ENCODE results near the gene NCKAP1. TPM values are rescaled to one million over a fixed set of nuclear protein-coding genes. Genes with fewer than 3 reads are reported as not detected.
"Not testable (repeated sequence)": the region's sequence is repeated elsewhere in the genome, so short reads cannot be mapped to it uniquely, and the experiment has no call there.

NCKAP1 gene
- total RNA-seq, 2 donors from 2014 or later = 128 to 136 TPM

- no peak for TF ChIP-seq CTCF (conservative IDR thresholded peaks at IDR 0.05)
- Histone ChIP-seq H3K36me3 (ENCODE audit: control insufficient read depth, insufficient read depth, low read length) (peaks cover 75% of the 10 kb centered on the region), H3K27me3 (ENCODE audit: control insufficient read depth, insufficient read depth, low read length, poor library complexity, severe bottlenecking) (no peaks in the 10 kb centered on the region), H3K9me3 (ENCODE audit: control insufficient read depth, low read length) (peaks cover 23% of the 10 kb centered on the region), H3K9ac (ENCODE audit: extremely low read depth, low read length, poor library complexity, severe bottlenecking) (no peak overlapping the region), H3K4me1 (ENCODE audit: control insufficient read depth, insufficient read depth, low read length) (no peaks in the 10 kb centered on the region), H3K4me3 (ENCODE audit: low read length) (no peak overlapping the region), H3K27ac (ENCODE audit: low read depth, low read length) (no peak overlapping the region)
- Mint-ChIP-seq H3K4me1 (no peaks in the 10 kb centered on the region), H3K4me3 (no peak overlapping the region), H3K27ac (no peak overlapping the region), H3K9me3 (peaks cover 15% of the 10 kb centered on the region), H3K36me3 (ENCODE audit: low read depth) (peaks cover 72% of the 10 kb centered on the region), H3K27me3 (ENCODE audit: insufficient read depth) (no peaks in the 10 kb centered on the region)
- DNase-seq = no peak
- 98 to 100% methylated on average over 1 to 3 of the region's 3 CpGs for WGBS, 2 experiments (ENCODE audit: insufficient coverage in 1 of 2, insufficient read length in 1 of 2)
Observed at GRCh38 chr2:182971820-182972547, 66.3 kb downstream of the NCKAP1 start.

DNA sequence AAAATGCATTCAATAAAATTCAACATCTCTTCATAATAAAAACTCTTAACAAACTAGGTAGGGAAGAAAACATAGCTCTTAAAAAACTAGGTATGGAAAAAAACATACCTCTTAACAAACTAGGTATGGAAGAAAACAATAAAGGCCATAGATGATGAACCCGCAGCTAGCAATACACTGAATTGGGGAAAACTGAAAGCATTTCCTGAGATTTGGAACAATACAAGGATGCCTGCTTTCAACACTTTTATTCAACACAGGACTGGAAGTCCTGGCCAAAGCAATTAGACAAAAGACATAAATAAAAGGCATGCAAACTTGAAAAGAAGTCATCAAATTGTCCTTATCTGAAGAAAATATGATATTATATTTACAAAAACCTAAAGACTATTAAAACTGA is 67.8 kb downstream of the NCKAP1 start:
- H3K27me3 Mint-ChIP-seq (ENCODE audit: insufficient read depth) = no peaks in the 10 kb centered on the region
- no peak overlapping the region for H3K4me3 Mint-ChIP-seq
- H3K4me3 ChIP-seq (ENCODE audit: low read length) = no peak overlapping the region
- no peak for DNase-seq
- no peak overlapping the region for H3K27ac ChIP-seq (ENCODE audit: low read depth, low read length)
- H3K9ac ChIP-seq (ENCODE audit: extremely low read depth, low read length, poor library complexity, severe bottlenecking) = no peak overlapping the region
- no peak for TF ChIP-seq CTCF (conservative IDR thresholded peaks at IDR 0.05)
- H3K27me3 ChIP-seq (ENCODE audit: control insufficient read depth, insufficient read depth, low read length, poor library complexity, severe bottlenecking) = no peaks in the 10 kb centered on the region
- WGBS, 2 experiments (ENCODE audit: insufficient coverage in 1 of 2, insufficient read length in 1 of 2) = 93% methylated on average over 1 of the region's 1 CpG; no CpG with 5 or more reads in 1 of the 2 experiments
- peaks cover 82% of the 10 kb centered on the region for H3K36me3 ChIP-seq (ENCODE audit: control insufficient read depth, insufficient read depth, low read length)
- H3K9me3 ChIP-seq (ENCODE audit: control insufficient read depth, low read length) = peaks cover 23% of the 10 kb centered on the region
- peaks cover 15% of the 10 kb centered on the region for H3K9me3 Mint-ChIP-seq
- peaks cover 78% of the 10 kb centered on the region for H3K36me3 Mint-ChIP-seq (ENCODE audit: low read depth)
- no peaks in the 10 kb centered on the region for H3K4me1 Mint-ChIP-seq
- H3K27ac Mint-ChIP-seq = no peak overlapping the region
- no peaks in the 10 kb centered on the region for H3K4me1 ChIP-seq (ENCODE audit: control insufficient read depth, insufficient read depth, low read length)

DNA sequence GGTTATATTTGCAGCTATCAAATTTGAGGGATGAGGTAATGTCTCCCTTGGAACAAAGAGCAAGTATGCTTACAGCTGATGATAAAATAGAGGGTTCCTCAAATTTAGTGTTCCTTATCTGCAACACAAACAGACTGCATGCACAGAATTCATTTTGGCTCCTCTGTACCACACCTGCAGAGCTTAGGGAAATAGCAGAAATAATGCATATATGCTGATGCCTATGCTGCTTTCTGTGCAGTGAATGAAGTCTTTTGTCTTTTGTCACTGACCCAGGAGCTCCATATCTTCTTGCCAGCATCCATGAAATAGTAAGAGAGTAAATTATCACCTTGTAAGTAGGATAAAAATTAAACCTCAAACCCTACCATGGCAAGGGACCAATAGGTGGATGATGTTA is 69.8 kb downstream of the NCKAP1 start:
- H3K4me3 ChIP-seq (ENCODE audit: low read length) = no peak overlapping the region
- no peaks in the 10 kb centered on the region for H3K27me3 ChIP-seq (ENCODE audit: control insufficient read depth, insufficient read depth, low read length, poor library complexity, severe bottlenecking)
- peaks cover 79% of the 10 kb centered on the region for H3K36me3 ChIP-seq (ENCODE audit: control insufficient read depth, insufficient read depth, low read length)
- peaks cover 22% of the 10 kb centered on the region for H3K9me3 ChIP-seq (ENCODE audit: control insufficient read depth, low read length)
- no peak for TF ChIP-seq CTCF (conservative IDR thresholded peaks at IDR 0.05)
- H3K4me1 Mint-ChIP-seq = no peaks in the 10 kb centered on the region
- DNase-seq = no peak
- H3K9ac ChIP-seq (ENCODE audit: extremely low read depth, low read length, poor library complexity, severe bottlenecking) = no peak overlapping the region
- no peak overlapping the region for H3K4me3 Mint-ChIP-seq
- no peaks in the 10 kb centered on the region for H3K4me1 ChIP-seq (ENCODE audit: control insufficient read depth, insufficient read depth, low read length)
- H3K9me3 Mint-ChIP-seq = peaks cover 15% of the 10 kb centered on the region
- no peak overlapping the region for H3K27ac ChIP-seq (ENCODE audit: low read depth, low read length)
- no peaks in the 10 kb centered on the region for H3K27me3 Mint-ChIP-seq (ENCODE audit: insufficient read depth)
- H3K27ac Mint-ChIP-seq = no peak overlapping the region
- peaks cover 77% of the 10 kb centered on the region for H3K36me3 Mint-ChIP-seq (ENCODE audit: low read depth)

- not testable (repeated sequence) for DNase-seq; H3K4me1 ChIP-seq (ENCODE audit: control insufficient read depth, insufficient read depth, low read length); H3K4me3 Mint-ChIP-seq; H3K27ac Mint-ChIP-seq; H3K9me3 ChIP-seq (ENCODE audit: control insufficient read depth, low read length); H3K27me3 ChIP-seq (ENCODE audit: control insufficient read depth, insufficient read depth, low read length, poor library complexity, severe bottlenecking); H3K4me1 Mint-ChIP-seq; H3K27ac ChIP-seq (ENCODE audit: low read depth, low read length); H3K9ac ChIP-seq (ENCODE audit: extremely low read depth, low read length, poor library complexity, severe bottlenecking); H3K9me3 Mint-ChIP-seq; H3K27me3 Mint-ChIP-seq (ENCODE audit: insufficient read depth); H3K4me3 ChIP-seq (ENCODE audit: low read length)
- peaks cover 77% of the 10 kb centered on the region for H3K36me3 ChIP-seq (ENCODE audit: control insufficient read depth, insufficient read depth, low read length)
- WGBS, 2 experiments (ENCODE audit: insufficient coverage in 1 of 2, insufficient read length in 1 of 2) = 95 to 100% methylated on average over 4 to 8 of the region's 8 CpGs
- peaks cover 77% of the 10 kb centered on the region for H3K36me3 Mint-ChIP-seq (ENCODE audit: low read depth)
Observed at GRCh38 chr2:182966356-182966755, 71.9 kb downstream of the NCKAP1 start.
